SK-N-SH (cell line): ENCODE results near the gene CATSPERZ. TPM values are rescaled to one million over a fixed set of nuclear protein-coding genes. Genes with fewer than 3 reads are reported as not detected.

Experiments
- CTCF ChIA-PET: fragments of 300-600, 350-600 bp; formaldehyde crosslinking; extraction: SDS; loops from one replicate; lab custom pipeline; 2021; lab: Yijun Ruan, JAX
- POLR2A ChIA-PET: fragments of 350-600 bp; sonication (Branson Sonifier 250); formaldehyde crosslinking; extraction: SDS; loops from one replicate; lab custom pipeline; 2020; ENCODE audit warnings: antibody characterized with exemption, inconsistent platforms; lab: Yijun Ruan, JAX
- DNase-seq: peaks from one replicate; pipeline ENCODE4 v3.0.0; 2012
- H2AFZ ChIP-seq: fragments of 200-600 bp; sonication (generic); 2 replicates; pipeline ENCODE4 v1.8.1; 2016; ENCODE audit warnings: antibody characterized with exemption, mild to moderate bottlenecking, low read depth
- H3F3A ChIP-seq: fragments of 200-600 bp; sonication (generic); replicated peaks from 2 replicates; pipeline ENCODE3; 2016; ENCODE audit warnings: antibody characterized with exemption, mild to moderate bottlenecking; ENCODE audit not compliant: insufficient read depth
- H3K27ac ChIP-seq, 2 experiments: fragments of 200-500 bp in 1 of 2; fragments of 200-600 bp in 1 of 2; sonication (Bioruptor generic) in 1 of 2; sonication (generic), shearing (Covaris generic) in 1 of 2; 2 replicates each; pipeline versions ENCODE4 v1.5.1 to v1.6.1; 2014 to 2016; ENCODE audit warnings: low read depth in 2 of 2, inconsistent platforms in 1 of 2, low read length in 1 of 2, mild to moderate bottlenecking in 1 of 2, mixed read lengths in 1 of 2
- H3K27me3 ChIP-seq: fragments of 200-600 bp; sonication (generic), shearing (Covaris generic); 2 replicates; pipeline ENCODE4 v1.6.1; 2016; ENCODE audit warnings: mixed run types; ENCODE audit not compliant: insufficient read depth
- H3K36me3 ChIP-seq, 2 experiments: fragments of 200-500 bp in 1 of 2; fragments of 200-600 bp in 1 of 2; sonication (Bioruptor generic) in 1 of 2; sonication (generic) in 1 of 2; replicated peaks in 1 of 2; 2 replicates each; pipeline versions ENCODE3 to v1.5.1; 2014 to 2016; ENCODE audit warnings: low read length in 1 of 2, mild to moderate bottlenecking in 1 of 2; ENCODE audit not compliant: insufficient read depth in 2 of 2, control insufficient read depth in 1 of 2
- H3K4me1 ChIP-seq, 2 experiments: fragments of 200-500 bp in 1 of 2; fragments of 200-600 bp in 1 of 2; sonication (Bioruptor generic) in 1 of 2; sonication (generic), shearing (Covaris generic) in 1 of 2; 2 replicates each; pipeline versions ENCODE4 v1.5.1 to v1.6.1; 2014 to 2016; ENCODE audit warnings: low read depth in 1 of 2, low read length in 1 of 2, mixed run types in 1 of 2; ENCODE audit not compliant: insufficient read depth in 2 of 2, control insufficient read depth in 1 of 2
- H3K4me2 ChIP-seq: fragments of 200-600 bp; sonication (generic), shearing (Covaris generic); 2 replicates; pipeline ENCODE4 v1.6.1; 2017; ENCODE audit warnings: mixed run types
- H3K4me3 ChIP-seq, 2 experiments: fragments of 200-500 bp in 1 of 2; fragments of 200-600 bp in 1 of 2; sonication (Bioruptor generic) in 1 of 2; sonication (generic), shearing (Covaris generic) in 1 of 2; 2 replicates each; pipeline versions ENCODE4 v1.5.1 to v1.8.1; 2014 to 2016; ENCODE audit warnings: low read depth in 2 of 2, inconsistent platforms in 1 of 2, low read length in 1 of 2, mild to moderate bottlenecking in 1 of 2, mixed read lengths in 1 of 2, moderate library complexity in 1 of 2
- H3K79me2 ChIP-seq: fragments of 200-600 bp; sonication (generic); 2 replicates; pipeline ENCODE4 v1.8.1; 2017; ENCODE audit warnings: mild to moderate bottlenecking; ENCODE audit not compliant: insufficient read depth
- H3K9ac ChIP-seq: fragments of 200-600 bp; sonication (generic); 2 replicates; pipeline ENCODE4 v1.6.1; 2017; ENCODE audit warnings: mixed run types
- H3K9me2 ChIP-seq: fragments of 200-600 bp; sonication (generic); 2 replicates; pipeline ENCODE4 v1.6.1; 2017; ENCODE audit warnings: mixed run types
- H3K9me3 ChIP-seq: fragments of 200-600 bp; sonication (generic); 2 replicates; pipeline ENCODE4 v1.6.1; 2017; ENCODE audit warnings: mixed run types, mild to moderate bottlenecking, moderate library complexity
- H4K20me1 ChIP-seq: fragments of 200-600 bp; sonication (generic); 2 replicates; pipeline ENCODE4 v1.6.1; 2017; ENCODE audit warnings: mild to moderate bottlenecking, mixed run types; ENCODE audit not compliant: insufficient read depth
- CHD2 ChIP-seq: fragments of 150-350 bp; IDR thresholded peaks from 2 replicates; pipeline ENCODE4 v1.6.1; 2018; ENCODE audit warnings: low read length; ENCODE audit not compliant: partially characterized antibody
- ELF1 ChIP-seq: IDR thresholded peaks from 2 replicates; pipeline ENCODE4 v1.4.0; 2012
- GABPA ChIP-seq: IDR thresholded peaks from 2 replicates; pipeline ENCODE4 v1.4.0; 2012; ENCODE audit warnings: low read depth, mild to moderate bottlenecking
- IRF3 ChIP-seq: fragments of 150-350 bp; IDR thresholded peaks from 2 replicates; pipeline ENCODE4 v1.6.1; 2016; ENCODE audit warnings: mild to moderate bottlenecking, low read depth, low read length
- MXI1 ChIP-seq: IDR thresholded peaks from 2 replicates; pipeline ENCODE4 v1.6.1; 2012; ENCODE audit warnings: mild to moderate bottlenecking, low read depth, low read length, improper control_type of control experiment
- NFIC ChIP-seq: IDR thresholded peaks from 2 replicates; pipeline ENCODE4 v1.4.0; 2012; ENCODE audit warnings: borderline replicate concordance
- PBX3 ChIP-seq: IDR thresholded peaks from 2 replicates; pipeline ENCODE4; 2012
- RXRA ChIP-seq: IDR thresholded peaks from 2 replicates; pipeline ENCODE4 v1.4.0; 2012; ENCODE audit warnings: low read depth, mild to moderate bottlenecking, borderline replicate concordance
- SMC3 ChIP-seq: IDR thresholded peaks from 2 replicates; pipeline ENCODE4 v1.6.1; 2012; ENCODE audit warnings: low read depth, low read length, improper control_type of control experiment
- TAF1 ChIP-seq: IDR thresholded peaks from 2 replicates; pipeline ENCODE4 v1.6.1; 2012; ENCODE audit warnings: low read depth, mild to moderate bottlenecking, low read length, moderate library complexity, borderline replicate concordance
- TCF12 ChIP-seq: IDR thresholded peaks from 2 replicates; pipeline ENCODE4 v1.4.0; 2012
- TEAD4 ChIP-seq: IDR thresholded peaks from 2 replicates; pipeline ENCODE4 v1.4.0; 2012; ENCODE audit warnings: mild to moderate bottlenecking, borderline replicate concordance; ENCODE audit not compliant: insufficient read depth
- USF1 ChIP-seq: IDR thresholded peaks from 2 replicates; pipeline ENCODE4 v1.4.0; 2012; ENCODE audit warnings: low read depth, borderline replicate concordance
- YY1 ChIP-seq: IDR thresholded peaks from 2 replicates; pipeline ENCODE4 v1.4.0; 2012; ENCODE audit warnings: low read depth, mild to moderate bottlenecking
- ZBTB33 ChIP-seq: IDR thresholded peaks from 2 replicates; pipeline ENCODE4 v1.4.0; 2012; ENCODE audit warnings: low read depth, borderline replicate concordance
- WGBS: methylation state at CpG from one replicate; pipeline ENCODE4 v1.1.6; 2017; ENCODE audit warnings: low lambda C conversion rate; 5-methylcytosine and 5-hydroxymethylcytosine counted together
- polyA plus RNA-seq, 3 experiments: library from polyadenylated mRNA; depleted of rRNA; stranded (reverse); fragments of >200 nt; gene quantifications; 2 replicates each; pipeline ENCODE4 v1.2.3, GENCODE V29; 2012

The CATSPERZ gene
- polyA plus RNA-seq, 1 of the 3 experiments (the other 2 are of a cell fraction) = 0.54 TPM

GRCh38 chr11:64316672-64317324 is 16.6 kb downstream of the CATSPERZ start:
- Histone ChIP-seq H3K9me2 (no peaks in the 10 kb centered on the region), H3K9ac (peak overlapping the region; percentile 91), H3K27ac (peak overlapping the region; percentile 97 to 100), H3K4me1 (peaks cover 0 to 15% of the 10 kb centered on the region in 2 experiments; a peak in 2 of 4 replicates), H3K27me3 (no peaks in the 10 kb centered on the region), H2AFZ (0 out of 2 replicates have a peak overlapping the region, but pooled peaks have one; percentile 64), H3K36me3 (peaks cover 0 to 30% of the 10 kb centered on the region in 2 experiments), H3K4me3 (peak overlapping the region; percentile 70 to 98), H3K9me3 (no peaks in the 10 kb centered on the region), H3F3A (peaks cover 6% of the 10 kb centered on the region), H3K4me2 (peak overlapping the region; percentile 88), H3K79me2 (peaks cover 39% of the 10 kb centered on the region), H4K20me1 (no peaks in the 10 kb centered on the region)
- CTCF ChIA-PET = interaction anchor here (1.0 to 3.0 kb wide), 11 partner anchors 12 to 132 kb away, joined by 3 to 27 read pairs (median 7); partner anchors contain the start of gene ESRRA
- no peak for DNase-seq
- POLR2A ChIA-PET = interaction anchor here (0.7 to 2.3 kb wide), 12 partner anchors 13 to 331 kb away, joined by 3 to 18 read pairs (median 6); partner anchors contain the start of genes ESRRA, NUDT22 and TRPT1
- 0 out of 2 replicates have a peak, but pooled peaks have one; percentile 11 for TF ChIP-seq NFIC
- no peak for TF ChIP-seq YY1
- WGBS = 2% methylated on average over 19 of the region's 32 CpGs

- H3K4me3 ChIP-seq = peak within 1 kb of the TSS; percentile 70 to 98
- peaks cover 6% of the 10 kb centered on the region for H3F3A ChIP-seq
- peaks cover 0 to 30% of the 10 kb centered on the region in 2 experiments for H3K36me3 ChIP-seq
- peak within 1 kb of the TSS; percentile 91 for H2AFZ ChIP-seq
- no peaks in the 10 kb centered on the region for H3K9me3 ChIP-seq
- H3K9me2 ChIP-seq = no peaks in the 10 kb centered on the region
- peaks cover 0 to 15% of the 10 kb centered on the region in 2 experiments; a peak in 2 of 4 replicates for H3K4me1 ChIP-seq
- ChIA-PET CTCF (interaction anchor here (0.7 to 3.0 kb wide), 17 partner anchors 12 to 371 kb away, joined by 3 to 27 read pairs (median 5); partner anchors contain the start of gene ESRRA), POLR2A (interaction anchor here (0.6 to 2.3 kb wide), 17 partner anchors 10 to 330 kb away, joined by 3 to 18 read pairs (median 5); partner anchors contain the start of genes ESRRA, KCNK4, NUDT22 and TRPT1)
- DNase-seq = peak; percentile 91
- H3K79me2 ChIP-seq = peaks cover 39% of the 10 kb centered on the region
- no peaks in the 10 kb centered on the region for H3K27me3 ChIP-seq
- 2% methylated on average over 34 of the region's 43 CpGs for WGBS
- H3K9ac ChIP-seq = peak within 1 kb of the TSS; percentile 91
- no peaks in the 10 kb centered on the region for H4K20me1 ChIP-seq
- peak within 1 kb of the TSS; percentile 88 for H3K4me2 ChIP-seq
- H3K27ac ChIP-seq = peak within 1 kb of the TSS; percentile 97 to 100
- TF ChIP-seq TAF1 = peak; percentile 60; the same call in 1 of the 2 replicates
- peak; percentile 98 for TF ChIP-seq GABPA
- no peak for TF ChIP-seq SMC3
- peak; percentile 28; the same call in 1 of the 2 replicates for TF ChIP-seq ZBTB33
- no peak for TF ChIP-seq RXRA
- TF ChIP-seq ELF1 = peak; percentile 92
- TF ChIP-seq CHD2 = peak; percentile 84
- no peak for TF ChIP-seq PBX3
- no peak for TF ChIP-seq TEAD4
- TF ChIP-seq USF1 = peak; percentile 77; the same call in 1 of the 2 replicates
- no peak for TF ChIP-seq TCF12
- TF ChIP-seq IRF3 = no peak; the same call in 1 of the 2 replicates
- TF ChIP-seq MXI1 = peak; percentile 80
These were observed 17.3 kb downstream of the CATSPERZ start, which contains the start of gene TRMT112 for GRCh38 chr11:64317325-64317960. Gene TRMT112 (minus strand): TSS chr11:64317559. CDS start chr11:64317526, 33 bp downstream.
